ENCODE measurements around the gene KRT9. TPM values are rescaled to one million over a fixed set of nuclear protein-coding genes. Genes with fewer than 3 reads are reported as not detected.

KRT9 gene
- total and polyA plus RNA-seq, 2 experiments from 2014 or later: not detected

GRCh38 chr17:41593306-41593981 is 21.6 kb upstream of the KRT9 start:
- H3K36me3 ChIP-seq: no peaks in the 10 kb centered on the region
- H3K9me3 ChIP-seq (ENCODE audit: low read depth): no peaks in the 10 kb centered on the region
- TF ChIP-seq CTCF (IDR thresholded peaks at IDR 0.05; ENCODE audit: low read depth, low read length): no peak
- no peaks in the 10 kb centered on the region for H3K27me3 ChIP-seq
- H3K27ac ChIP-seq: no peak overlapping the region
- H3K4me1 ChIP-seq (ENCODE audit: low read depth): no peaks in the 10 kb centered on the region
- DNase-seq (ENCODE audit: low read depth in 1 of 2, low spot score in 1 of 2): no peak
- H3K4me3 ChIP-seq: no peak overlapping the region

DNA sequence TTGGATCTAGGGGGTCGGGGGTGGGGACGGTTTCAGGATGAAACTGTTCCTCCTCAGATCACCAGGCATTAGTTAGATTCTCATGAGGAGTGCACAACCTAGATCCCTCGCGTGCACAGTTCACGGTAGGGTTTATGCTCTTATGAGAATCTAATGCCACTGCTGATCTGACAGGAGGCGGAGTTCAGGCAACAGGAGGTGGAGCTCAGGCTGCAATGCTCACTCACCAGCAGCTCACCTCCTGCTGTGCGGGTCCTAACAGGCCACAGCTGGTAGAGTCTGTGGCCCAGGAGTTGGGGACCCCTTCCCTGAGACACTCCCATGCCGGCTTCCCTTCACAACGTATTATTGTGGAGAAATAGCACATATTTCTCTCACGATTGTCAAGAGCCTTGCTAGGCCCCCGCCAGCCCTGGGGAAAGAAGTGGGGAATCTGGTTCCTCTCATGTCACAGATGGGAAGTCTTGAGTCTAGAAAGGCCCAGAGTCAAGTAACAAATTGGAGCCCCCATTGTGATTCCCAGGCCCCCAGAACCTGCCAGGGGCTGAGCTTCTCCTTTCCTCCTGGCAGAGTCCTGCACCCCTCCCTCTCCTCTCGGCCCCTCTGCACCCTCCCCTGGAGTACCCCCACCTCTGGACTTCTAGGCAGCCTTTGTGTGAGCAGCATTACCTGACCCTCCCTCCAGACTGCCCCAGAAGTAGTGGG is 20.9 kb upstream of the KRT9 start:
- no peaks in the 10 kb centered on the region for H3K9me3 ChIP-seq (ENCODE audit: low read depth)
- H3K4me1 ChIP-seq (ENCODE audit: low read depth): no peaks in the 10 kb centered on the region
- no peak for TF ChIP-seq CTCF (IDR thresholded peaks at IDR 0.05; ENCODE audit: low read depth, low read length)
- H3K4me3 ChIP-seq: no peak overlapping the region
- H3K36me3 ChIP-seq: no peaks in the 10 kb centered on the region
- H3K27ac ChIP-seq: no peak overlapping the region
- no peak for DNase-seq (ENCODE audit: low read depth in 1 of 2, low spot score in 1 of 2)
- no peaks in the 10 kb centered on the region for H3K27me3 ChIP-seq

DNA sequence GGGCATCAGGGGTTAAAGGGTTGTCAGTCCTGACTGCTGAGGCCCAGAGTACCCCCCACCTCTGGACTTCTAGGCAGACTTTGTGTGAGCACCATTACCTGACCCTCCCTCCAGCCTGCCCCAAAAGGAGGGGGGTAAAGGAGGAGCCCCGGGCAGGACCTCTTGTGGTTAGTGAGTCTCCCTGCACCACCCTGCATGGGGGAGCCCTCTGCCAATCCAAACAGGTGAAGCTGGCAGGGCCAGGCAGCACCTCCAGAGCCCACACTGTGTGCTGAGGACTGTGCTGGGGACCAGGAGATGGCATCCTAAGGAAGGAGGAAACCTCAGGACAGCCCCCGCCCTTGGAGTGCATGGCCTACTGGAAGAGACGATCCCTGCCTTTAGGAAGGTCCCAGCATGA is 17.4 kb upstream of the KRT9 start:
- H3K36me3 ChIP-seq: no peaks in the 10 kb centered on the region
- no peak overlapping the region for H3K27ac ChIP-seq
- H3K9me3 ChIP-seq (ENCODE audit: low read depth): no peaks in the 10 kb centered on the region
- H3K27me3 ChIP-seq: no peaks in the 10 kb centered on the region
- no peak for TF ChIP-seq CTCF (IDR thresholded peaks at IDR 0.05; ENCODE audit: low read depth, low read length)
- no peak for DNase-seq (ENCODE audit: low read depth in 1 of 2, low spot score in 1 of 2)
- H3K4me1 ChIP-seq (ENCODE audit: low read depth): peaks cover 7% of the 10 kb centered on the region
- H3K4me3 ChIP-seq: no peak overlapping the region

DNA sequence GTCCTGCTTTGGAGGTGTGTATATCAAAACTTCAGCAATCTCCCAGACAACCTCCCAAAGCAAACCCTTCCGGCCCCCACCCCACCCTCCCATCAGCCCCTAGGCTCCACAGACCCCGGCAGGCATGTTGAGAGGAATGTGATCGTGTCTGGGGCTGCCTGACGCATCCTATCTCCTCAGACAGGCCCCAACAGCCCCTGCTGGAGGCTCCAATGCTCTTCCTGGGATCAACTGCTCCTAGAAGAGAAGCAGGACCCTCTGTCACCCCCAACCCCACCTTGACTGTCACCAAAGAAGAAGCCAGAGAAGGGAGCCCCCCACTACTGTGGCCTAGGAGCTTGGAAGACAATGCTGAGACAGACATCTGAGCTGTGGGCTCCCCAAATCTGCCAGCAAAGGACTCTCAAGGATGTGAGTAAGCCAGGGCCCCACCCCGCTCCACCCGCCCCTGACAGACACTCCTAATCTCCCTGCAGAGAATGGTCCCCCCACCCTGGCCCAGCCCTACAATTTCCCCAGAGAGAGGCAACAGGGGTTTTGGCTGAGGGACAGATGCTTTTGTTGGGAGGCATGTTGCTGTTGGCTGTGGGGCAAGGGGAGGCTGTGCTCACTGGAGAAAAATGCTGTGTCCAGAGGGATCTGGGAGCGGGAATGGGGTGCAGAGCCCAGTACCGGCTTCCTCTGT is 16.4 kb upstream of the KRT9 start:
- H3K36me3 ChIP-seq: no peaks in the 10 kb centered on the region
- H3K9me3 ChIP-seq (ENCODE audit: low read depth): no peaks in the 10 kb centered on the region
- no peak for TF ChIP-seq CTCF (IDR thresholded peaks at IDR 0.05; ENCODE audit: low read depth, low read length)
- H3K27me3 ChIP-seq: no peaks in the 10 kb centered on the region
- H3K4me3 ChIP-seq: no peak overlapping the region
- H3K4me1 ChIP-seq (ENCODE audit: low read depth): peaks cover 7% of the 10 kb centered on the region
- H3K27ac ChIP-seq: no peak overlapping the region
- no peak for DNase-seq (ENCODE audit: low read depth in 1 of 2, low spot score in 1 of 2)

- DNase-seq (ENCODE audit: low read depth in 1 of 2, low spot score in 1 of 2): no peak
- no peaks in the 10 kb centered on the region for H3K27me3 ChIP-seq
Measured at GRCh38 chr17:41586863-41587495, 15.1 kb upstream of the KRT9 start, which contains the start of gene KRT14. KRT14 (minus strand) TSS chr17:41586895; CDS start chr17:41586834, 61 bp downstream.

More at GRCh38 chr17:41586863-41587495, 15.1 kb upstream of the KRT9 start, which contains the start of gene KRT14:
- no peak for TF ChIP-seq CTCF (IDR thresholded peaks at IDR 0.05; ENCODE audit: low read depth, low read length)
- no peaks in the 10 kb centered on the region for H3K36me3 ChIP-seq
- H3K4me1 ChIP-seq (ENCODE audit: low read depth): peaks cover 7% of the 10 kb centered on the region
- no peaks in the 10 kb centered on the region for H3K9me3 ChIP-seq (ENCODE audit: low read depth)
- H3K4me3 ChIP-seq: no peak within 1 kb of the TSS
- H3K27ac ChIP-seq: no peak within 1 kb of the TSS

Measured in cardiac muscle cell (in vitro differentiated cells and primary cell).